GM23338 (cell line): ENCODE data around the gene NPL. TPM values are rescaled to one million over a fixed set of nuclear protein-coding genes. Genes with fewer than 3 reads are reported as not detected.

ENCODE experiments used
- ATAC-seq: fragments of 200-7000 bp; cut with Tn5 transposase; 3 replicates; pipeline ENCODE4 v1.9.1; 2020
- DNase-seq: peaks from one replicate; pipeline ENCODE4 v3.0.0-alpha.2; 2015; ENCODE audit warnings: low spot score
- H2AFZ ChIP-seq: fragments of 200-600 bp; sonication (generic); 2 replicates; pipeline ENCODE4 v1.8.0; 2016; ENCODE audit warnings: antibody characterized with exemption, mild to moderate bottlenecking, moderate library complexity
- H3F3A ChIP-seq: fragments of 200-600 bp; sonication (generic); replicated peaks from 2 replicates; pipeline ENCODE4 v1.8.0; 2017; ENCODE audit warnings: antibody characterized with exemption, mixed run types, low read depth
- H3K27ac ChIP-seq: fragments of 200-600 bp; sonication (generic); 2 replicates; pipeline ENCODE4 v1.6.1; 2016; ENCODE audit warnings: low read depth
- H3K27me3 ChIP-seq: fragments of 200-600 bp; sonication (generic); 2 replicates; pipeline ENCODE4 v1.8.0; 2016; ENCODE audit warnings: mild to moderate bottlenecking, mixed run types, moderate library complexity; ENCODE audit not compliant: insufficient read depth
- H3K36me3 ChIP-seq: fragments of 200-600 bp; sonication (generic); 2 replicates; pipeline ENCODE4 v1.8.0; 2016; ENCODE audit warnings: mild to moderate bottlenecking; ENCODE audit not compliant: insufficient read depth
- H3K4me1 ChIP-seq: fragments of 200-600 bp; sonication (generic); 2 replicates; pipeline ENCODE4 v1.8.0; 2016; ENCODE audit warnings: mild to moderate bottlenecking, moderate library complexity; ENCODE audit not compliant: insufficient read depth
- H3K4me2 ChIP-seq: fragments of 200-600 bp; sonication (generic); 2 replicates; pipeline ENCODE4 v1.7.1; 2017; ENCODE audit warnings: mixed run types
- H3K4me3 ChIP-seq: fragments of 200-600 bp; sonication (generic); 2 replicates; pipeline ENCODE4 v1.6.1; 2016; ENCODE audit warnings: mixed run types
- H3K79me2 ChIP-seq: fragments of 200-600 bp; sonication (generic); replicated peaks from 2 replicates; pipeline ENCODE4 v1.8.0; 2017; ENCODE audit warnings: mild to moderate bottlenecking; ENCODE audit not compliant: insufficient read depth
- H3K9me2 ChIP-seq: fragments of 200-600 bp; sonication (generic); 2 replicates; pipeline ENCODE4 v1.8.0; 2017; ENCODE audit not compliant: insufficient read depth
- H4K20me1 ChIP-seq: fragments of 200-600 bp; sonication (generic); replicated peaks from 2 replicates; pipeline ENCODE4 v1.8.0; 2017; ENCODE audit warnings: mild to moderate bottlenecking; ENCODE audit not compliant: insufficient read depth
- H3K27ac Mint-ChIP-seq: 2 replicates; pipeline ENCODE4 v1.8.0; 2020; ENCODE audit warnings: inconsistent platforms, mild to moderate bottlenecking, moderate library complexity, mixed read lengths
- H3K27me3 Mint-ChIP-seq: 3 replicates; pipeline ENCODE4 v1.8.0; 2022; ENCODE audit warnings: low read depth, mild to moderate bottlenecking, moderate library complexity, mixed read lengths, inconsistent platforms; ENCODE audit not compliant: insufficient read depth, poor library complexity
- H3K36me3 Mint-ChIP-seq: 3 replicates; pipeline ENCODE4 v1.8.0; 2021; ENCODE audit warnings: low read depth, mild to moderate bottlenecking, inconsistent platforms, moderate library complexity, mixed read lengths
- H3K4me1 Mint-ChIP-seq: 3 replicates; pipeline ENCODE4 v1.8.0; 2020; ENCODE audit warnings: mild to moderate bottlenecking, inconsistent platforms, mixed read lengths
- H3K4me3 Mint-ChIP-seq: 3 replicates; pipeline ENCODE4 v1.8.0; 2021; ENCODE audit warnings: moderate library complexity, mild to moderate bottlenecking, inconsistent platforms, mixed read lengths
- H3K9me3 Mint-ChIP-seq: 3 replicates; pipeline ENCODE4 v1.8.0; 2020; ENCODE audit warnings: moderate library complexity, mild to moderate bottlenecking, inconsistent platforms, mixed read lengths
- CREB1 ChIP-seq: fragments of 250-450 bp; sonication (Bioruptor Pico); IDR thresholded peaks from 2 replicates; pipeline ENCODE4 v1.5.0; 2020; ENCODE audit warnings: low read depth, mild to moderate bottlenecking, moderate library complexity
- CTCF ChIP-seq, 2 experiments: fragments of 200-600 bp in 1 of 2; sonication (generic) in 1 of 2; conservative IDR thresholded peaks; 2 replicates each; pipeline versions ENCODE4 v1.5.1 to v1.6.1; 2016 to 2017; ENCODE audit warnings: antibody characterized with exemption in 2 of 2, low read depth in 2 of 2, mild to moderate bottlenecking in 2 of 2, moderate library complexity in 1 of 2
- ETS1 ChIP-seq: IDR thresholded peaks from 2 replicates; pipeline ENCODE4 v1.6.1; 2016; ENCODE audit warnings: antibody characterized with exemption
- EZH2 ChIP-seq: fragments of 200-600 bp; sonication (generic); IDR thresholded peaks from one replicate; pipeline ENCODE4 v1.8.0; 2017; ENCODE audit warnings: antibody characterized with exemption, mild to moderate bottlenecking, low read depth; ENCODE audit not compliant: unreplicated experiment
- EZH2phosphoT487 ChIP-seq: fragments of 200-600 bp; sonication (generic); IDR thresholded peaks from one replicate; pipeline ENCODE4 v1.8.1; 2018; ENCODE audit warnings: antibody characterized with exemption; ENCODE audit not compliant: unreplicated experiment
- JUNB ChIP-seq: IDR thresholded peaks from one replicate; pipeline ENCODE4 v1.6.1; 2016; ENCODE audit warnings: antibody characterized with exemption; ENCODE audit not compliant: unreplicated experiment
- NANOG ChIP-seq: IDR thresholded peaks from 2 replicates; pipeline ENCODE4 v1.6.1; 2016; ENCODE audit warnings: antibody characterized with exemption, borderline replicate concordance
- POLR2AphosphoS5 ChIP-seq: IDR thresholded peaks from 2 replicates; pipeline ENCODE4 v1.6.1; 2016; ENCODE audit warnings: antibody characterized with exemption, low read depth
- REST ChIP-seq: IDR thresholded peaks from one replicate; pipeline ENCODE4 v1.6.1; 2018; ENCODE audit warnings: antibody characterized with exemption; ENCODE audit not compliant: unreplicated experiment
- STAT1 ChIP-seq: IDR thresholded peaks from one replicate; pipeline ENCODE4 v1.6.1; 2016; ENCODE audit warnings: antibody characterized with exemption; ENCODE audit not compliant: unreplicated experiment
- ZNF114 ChIP-seq: fragments of 250-450 bp; sonication (Bioruptor Pico); IDR thresholded peaks from 2 replicates; pipeline ENCODE4 v1.5.0; 2020; ENCODE audit warnings: mild to moderate bottlenecking, moderate library complexity
- ZNF331 ChIP-seq: fragments of 250-450 bp; sonication (Bioruptor Pico); IDR thresholded peaks from 2 replicates; pipeline ENCODE4 v1.5.0; 2020; ENCODE audit warnings: low read depth, mild to moderate bottlenecking, moderate library complexity
- polyA plus RNA-seq: library from polyadenylated mRNA; unstranded; fragments of >200 nt; fragmentation: Nextera tagmentation; extraction: Ambion mirVana; gene quantifications from 2 replicates; pipeline ENCODE4 v1.2.1, GENCODE V29; 2016
- total RNA-seq: library from RNA; depleted of rRNA; stranded (reverse); fragments of >200 nt; shearing (Covaris generic); gene quantifications from 2 replicates; pipeline ENCODE4 v1.2.3, GENCODE V29; 2014

The NPL gene
- total and polyA plus RNA-seq, 2 experiments from 2014 or later = 2.4 to 2.8 TPM

GRCh38 chr1:182817802-182818201, 28.2 kb downstream of the NPL start:
- no peak for DNase-seq
- H3K36me3 Mint-ChIP-seq = no peaks in the 10 kb centered on the region
- no peaks in the 10 kb centered on the region for H3K79me2 ChIP-seq
- no peaks in the 10 kb centered on the region for H3K27me3 Mint-ChIP-seq
- H3K9me3 Mint-ChIP-seq = no peaks in the 10 kb centered on the region
- H4K20me1 ChIP-seq = no peaks in the 10 kb centered on the region
- peaks cover 5% of the 10 kb centered on the region; the same call in 2 of the 3 replicates for H3K4me1 Mint-ChIP-seq
- H2AFZ ChIP-seq = no peak overlapping the region
- H3K27ac Mint-ChIP-seq = no peak overlapping the region
- H3K9me2 ChIP-seq = no peaks in the 10 kb centered on the region; the same call in 1 of the 2 replicates
- TF ChIP-seq POLR2AphosphoS5 (no peak), JUNB (no peak), ZNF331 (CRISPR knock-in tag) (no peak), CTCF (conservative IDR thresholded peaks at IDR 0.05; ENCODE audit: low read depth in 2 of 2) (no peak), REST (no peak), STAT1 (no peak), CREB1 (no peak), EZH2phosphoT487 (no peak), ETS1 (no peak), EZH2 (no peak), NANOG (no peak), ZNF114 (CRISPR knock-in tag) (no peak)
- no peak for ATAC-seq
- H3K36me3 ChIP-seq = no peaks in the 10 kb centered on the region
- no peak overlapping the region for H3K4me3 ChIP-seq
- H3K4me3 Mint-ChIP-seq = no peak overlapping the region
- no peaks in the 10 kb centered on the region for H3F3A ChIP-seq
- H3K27me3 ChIP-seq = no peaks in the 10 kb centered on the region
- H3K27ac ChIP-seq = no peak overlapping the region
- H3K4me2 ChIP-seq = no peak overlapping the region
- no peaks in the 10 kb centered on the region for H3K4me1 ChIP-seq
